LHCN-M2 (cell line): ENCODE results near the gene MEGF11. TPM values are rescaled to one million over a fixed set of nuclear protein-coding genes. Genes with fewer than 3 reads are reported as not detected.
"Not testable (repeated sequence)": the region's sequence is repeated elsewhere in the genome, so short reads cannot be mapped to it uniquely, and the experiment has no call there.

Experiments
- DNase-seq: peaks from one replicate; pipeline ENCODE4 v3.0.0-alpha.2; 2012; ENCODE audit warnings: low read depth
- total RNA-seq: library from RNA; depleted of rRNA; stranded (reverse); fragments of >200 nt; gene quantifications from 2 replicates; pipeline ENCODE4 v1.2.3, GENCODE V29; 2014

Gene MEGF11
- total RNA-seq, 1 experiment from 2014 or later: not detected

- no peak for DNase-seq
Observed at GRCh38 chr15:65896236-65896635, 357.3 kb downstream of the MEGF11 start.

GRCh38 chr15:65893060-65893459 is 360.5 kb downstream of the MEGF11 start:
- DNase-seq: no peak

DNA sequence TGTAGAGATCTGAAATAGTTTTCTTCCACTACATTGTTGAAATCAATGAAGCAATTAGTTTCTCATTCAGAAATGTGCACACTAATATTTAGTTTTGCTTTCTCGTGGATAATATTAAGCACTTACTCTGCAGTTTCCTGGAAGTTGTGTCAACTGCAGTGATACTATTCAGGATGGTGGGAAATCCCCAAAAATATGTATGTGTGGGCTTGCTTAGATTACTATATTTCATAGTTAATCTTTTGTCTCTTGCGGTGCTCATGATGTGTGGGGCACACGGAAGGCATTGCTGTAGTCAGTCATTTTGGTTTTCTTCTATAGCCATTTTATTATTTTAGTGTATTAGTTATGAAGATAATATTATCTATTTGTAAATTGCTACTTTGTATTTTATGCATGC is 364.6 kb downstream of the MEGF11 start:
- no peak for DNase-seq

DNA sequence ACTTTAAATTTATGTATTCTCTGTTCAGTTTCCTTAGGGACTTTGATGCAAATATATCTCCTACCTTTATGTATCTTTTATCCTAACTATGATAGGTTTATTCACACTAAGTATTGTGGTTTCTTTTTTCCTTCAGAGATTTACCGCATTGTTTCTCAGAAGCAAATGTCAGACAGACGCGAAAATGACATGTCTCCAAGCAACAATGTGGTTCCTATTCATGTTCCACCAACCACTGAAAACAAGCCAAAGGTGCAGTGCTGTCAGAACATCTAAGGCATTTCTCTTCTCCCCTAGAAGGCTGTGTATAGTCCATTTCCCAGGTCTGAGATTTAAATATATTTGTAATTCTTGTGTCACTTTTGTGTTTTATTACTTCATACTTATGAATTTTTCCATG is 366.0 kb downstream of the MEGF11 start:
- DNase-seq: no peak

DNA sequence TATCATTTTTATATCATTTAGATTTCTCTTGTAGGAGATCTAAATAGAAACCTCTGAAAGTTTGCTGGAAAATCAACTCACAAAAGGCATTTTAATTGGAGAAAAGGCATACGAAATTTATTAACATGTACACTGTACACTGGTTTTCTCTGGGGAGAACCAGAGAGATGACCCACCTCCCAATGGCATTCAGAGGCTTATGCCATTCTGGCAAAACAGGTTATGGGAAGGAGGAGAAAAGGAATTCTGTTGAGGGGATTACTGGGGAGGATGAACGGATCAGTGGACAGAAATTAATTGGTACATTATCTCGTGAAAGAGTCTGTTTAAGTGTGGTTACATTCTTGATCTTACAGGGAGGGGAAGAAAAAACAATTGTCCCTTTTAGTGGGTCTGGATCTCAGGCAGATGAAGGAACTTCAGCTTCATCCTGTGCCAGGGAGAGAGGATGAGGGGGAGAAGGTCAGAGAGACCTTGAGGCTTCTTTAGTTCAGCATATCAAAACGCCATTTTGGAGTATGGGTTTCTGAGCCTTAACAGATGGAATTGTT is 367.8 kb downstream of the MEGF11 start:
- DNase-seq: no peak

GRCh38 chr15:65884511-65884910 is 369.0 kb downstream of the MEGF11 start:
- no peak for DNase-seq

GRCh38 chr15:65883571-65883970 is 370.0 kb downstream of the MEGF11 start:
- no peak for DNase-seq

- DNase-seq: no peak
Observed at GRCh38 chr15:65881766-65882434, 371.6 kb downstream of the MEGF11 start.

- DNase-seq: no peak
Observed at GRCh38 chr15:65877749-65878148, 375.8 kb downstream of the MEGF11 start.

- DNase-seq: no peak
Observed at GRCh38 chr15:65875458-65875857, 378.1 kb downstream of the MEGF11 start.

DNA sequence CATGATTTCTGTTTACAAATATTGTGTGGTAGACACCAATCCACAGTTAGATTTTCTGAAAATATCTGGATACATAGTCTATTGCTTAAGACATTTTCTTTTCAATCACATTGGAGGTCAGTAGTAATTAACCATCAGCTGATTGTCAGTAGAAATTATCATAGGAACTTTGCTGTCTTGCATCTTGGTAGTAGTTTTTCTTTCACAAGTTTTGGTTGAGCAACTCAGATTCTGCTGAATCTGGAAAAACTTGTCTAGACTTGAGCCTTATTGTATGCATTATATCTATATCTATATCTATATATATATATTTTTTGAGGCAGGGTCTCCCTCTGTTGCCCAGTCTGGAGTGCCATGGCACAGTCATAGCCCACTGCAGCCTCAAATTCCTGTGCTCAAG is 380.3 kb downstream of the MEGF11 start:
- DNase-seq: no peak

DNA sequence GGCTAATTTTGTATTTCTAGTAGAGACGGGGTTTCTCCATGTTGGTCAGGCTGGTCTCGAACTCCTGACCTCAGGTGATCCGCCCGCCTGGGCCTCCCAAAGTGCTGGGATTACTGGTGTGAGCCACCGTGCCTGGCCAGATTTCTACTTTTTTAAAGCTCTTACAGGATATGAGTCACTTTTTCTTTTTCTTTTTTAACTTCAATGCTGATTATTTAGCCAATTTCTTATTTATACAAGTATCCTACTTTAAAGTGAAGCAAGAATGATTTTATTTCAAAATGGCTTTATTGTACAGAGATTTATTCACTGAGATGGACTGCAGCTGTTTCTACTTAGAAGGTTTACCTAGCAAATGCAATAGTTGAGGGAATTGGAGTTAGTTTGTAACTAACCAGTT is 381.0 kb downstream of the MEGF11 start:
- DNase-seq: peak; percentile 44

- DNase-seq: not testable (repeated sequence)
Observed at GRCh38 chr15:65871886-65872285, 381.7 kb downstream of the MEGF11 start.

GRCh38 chr15:65870889-65871533 is 382.5 kb downstream of the MEGF11 start:
- peak; percentile 57 for DNase-seq

GRCh38 chr15:65869954-65870871 is 383.3 kb downstream of the MEGF11 start:
- DNase-seq: peak; percentile 19

- DNase-seq: peak; percentile 95
Observed at GRCh38 chr15:65869126-65869953, 384.2 kb downstream of the MEGF11 start, which contains the start of gene RAB11A. Gene RAB11A (plus strand): TSS chr15:65869491. CDS start chr15:65869586, 95 bp downstream.

GRCh38 chr15:65868546-65869125 is 384.9 kb downstream of the MEGF11 start:
- DNase-seq: no peak

DNA sequence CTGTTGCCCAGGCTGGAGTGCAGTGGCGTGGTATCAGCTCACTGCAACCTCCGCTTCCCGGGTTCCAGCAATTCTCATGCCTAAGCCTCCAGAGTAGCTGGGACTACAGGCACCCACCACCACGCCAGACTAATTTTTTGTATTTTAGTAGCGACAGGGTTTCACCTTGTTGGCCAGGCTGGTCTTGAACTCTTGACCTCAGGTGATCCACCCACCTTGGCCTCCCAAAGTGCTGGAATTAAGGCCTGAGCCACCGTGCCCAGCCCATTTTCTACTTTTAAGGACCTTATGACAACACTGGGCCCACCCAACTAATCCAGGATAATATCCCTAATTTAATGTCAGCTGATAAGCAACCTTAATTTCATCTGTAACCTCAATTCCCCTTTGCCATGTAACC is 385.6 kb downstream of the MEGF11 start:
- not testable (repeated sequence) for DNase-seq

DNA sequence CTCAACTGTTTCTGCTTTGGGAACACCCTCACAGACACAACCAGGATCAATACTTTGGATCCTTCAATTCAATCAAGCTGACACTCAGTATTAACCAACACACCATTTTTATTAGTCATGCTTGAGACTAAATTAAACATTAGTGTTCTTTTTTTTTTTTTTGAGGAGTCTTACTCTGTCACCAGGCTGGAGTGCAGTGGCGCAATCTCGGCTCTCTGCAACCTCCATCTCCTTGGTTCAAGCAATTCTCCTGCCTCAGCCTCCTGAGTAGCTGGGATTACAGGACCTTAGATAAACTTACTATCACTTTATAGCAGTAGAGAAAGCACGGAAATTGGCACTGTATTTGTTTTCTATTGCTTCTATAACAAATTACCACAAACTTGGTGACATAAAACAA is 386.3 kb downstream of the MEGF11 start:
- no peak for DNase-seq

DNA sequence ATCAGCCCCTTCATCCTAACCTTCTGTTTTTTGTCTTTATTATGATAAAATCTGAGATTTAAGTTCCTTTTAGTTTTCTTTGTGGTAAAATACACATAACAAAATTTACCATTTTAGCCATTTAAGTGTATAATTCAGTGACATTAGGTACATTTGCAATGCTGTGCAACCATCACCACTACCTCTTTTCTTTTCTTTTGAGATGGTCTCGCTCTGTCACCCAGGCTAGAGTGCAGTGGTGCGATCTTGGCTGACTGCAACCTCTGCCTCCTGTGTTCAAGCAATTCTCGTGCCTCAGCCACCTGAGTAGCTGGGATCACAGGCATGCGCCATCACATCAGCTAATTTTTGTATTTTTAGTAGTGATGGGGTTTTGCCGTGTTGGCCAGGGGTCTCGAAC is 390.4 kb downstream of the MEGF11 start:
- no peak for DNase-seq

- peak; percentile 78 for DNase-seq
Observed at GRCh38 chr15:65862682-65863081, 390.9 kb downstream of the MEGF11 start.
